ENCODE measurements around the gene TMEM42. TPM values are rescaled to one million over a fixed set of nuclear protein-coding genes. Genes with fewer than 3 reads are reported as not detected.

TMEM42 gene
- total RNA-seq, 1 donor from 2014 or later, result 10.1 TPM

GRCh38 chr3:44825264-44825925 is 36.3 kb upstream of the TMEM42 start:
- no peak for TF ChIP-seq EZH2phosphoT487 (IDR thresholded peaks at IDR 0.05)
- no peak for TF ChIP-seq CTCF (IDR thresholded peaks at IDR 0.05)
- no peak for TF ChIP-seq EZH2 (IDR thresholded peaks at IDR 0.05)
- Mint-ChIP-seq H3K9me3 (peaks cover 13% of the 10 kb centered on the region), H3K4me1 (no peaks in the 10 kb centered on the region), H3K36me3 (peaks cover 38% of the 10 kb centered on the region), H3K27me3 (ENCODE audit: insufficient read depth, low read depth) (no peaks in the 10 kb centered on the region), H3K27ac (no peak overlapping the region), H3K4me3 (no peak overlapping the region)
- peaks cover 8% of the 10 kb centered on the region for H3F3A ChIP-seq (ENCODE audit: low read depth)
- H3K4me3 ChIP-seq, result no peak overlapping the region
- no peak for DNase-seq (ENCODE audit: low spot score)
- H2AFZ ChIP-seq (replicated peaks), result no peak overlapping the region
- no peaks in the 10 kb centered on the region for H3K9me3 ChIP-seq (ENCODE audit: low read depth)
- H3K79me2 ChIP-seq (ENCODE audit: low read depth), result no peaks in the 10 kb centered on the region
- H3K36me3 ChIP-seq, result peaks cover 21% of the 10 kb centered on the region
- H4K20me1 ChIP-seq (ENCODE audit: low read depth), result no peaks in the 10 kb centered on the region
- no peaks in the 10 kb centered on the region for H3K27me3 ChIP-seq
- no peak overlapping the region for H3K9ac ChIP-seq
- no peak overlapping the region for H3K27ac ChIP-seq
- no peak overlapping the region for H3K4me2 ChIP-seq
- H3K4me1 ChIP-seq, result no peaks in the 10 kb centered on the region

- Histone ChIP-seq H3K27me3 (no peaks in the 10 kb centered on the region), H3K4me2 (no peak overlapping the region), H4K20me1 (ENCODE audit: low read depth) (no peaks in the 10 kb centered on the region), H3K4me1 (no peaks in the 10 kb centered on the region), H3K4me3 (no peak overlapping the region), H3K79me2 (ENCODE audit: low read depth) (no peaks in the 10 kb centered on the region), H3K9me3 (ENCODE audit: low read depth) (no peaks in the 10 kb centered on the region), H3F3A (ENCODE audit: low read depth) (peaks cover 8% of the 10 kb centered on the region), H3K27ac (no peak overlapping the region), H3K9ac (no peak overlapping the region), H2AFZ (replicated peaks) (no peak overlapping the region), H3K36me3 (peaks cover 32% of the 10 kb centered on the region)
- DNase-seq (ENCODE audit: low spot score), result no peak
- no peak for TF ChIP-seq CTCF (IDR thresholded peaks at IDR 0.05)
- no peak for TF ChIP-seq EZH2 (IDR thresholded peaks at IDR 0.05)
- TF ChIP-seq EZH2phosphoT487 (IDR thresholded peaks at IDR 0.05), result no peak
- no peaks in the 10 kb centered on the region for H3K27me3 Mint-ChIP-seq (ENCODE audit: insufficient read depth, low read depth)
- H3K4me3 Mint-ChIP-seq, result no peak overlapping the region
- H3K9me3 Mint-ChIP-seq, result peaks cover 6% of the 10 kb centered on the region
- peaks cover 42% of the 10 kb centered on the region for H3K36me3 Mint-ChIP-seq
- no peak overlapping the region for H3K27ac Mint-ChIP-seq
- no peaks in the 10 kb centered on the region for H3K4me1 Mint-ChIP-seq
These were observed 34.5 kb upstream of the TMEM42 start for GRCh38 chr3:44827196-44827595.

- Histone ChIP-seq H3K4me2 (no peak overlapping the region), H3K27me3 (no peaks in the 10 kb centered on the region), H3K4me3 (no peak overlapping the region), H3K9ac (no peak overlapping the region), H3K9me3 (ENCODE audit: low read depth) (no peaks in the 10 kb centered on the region), H3K79me2 (ENCODE audit: low read depth) (no peaks in the 10 kb centered on the region), H4K20me1 (ENCODE audit: low read depth) (no peaks in the 10 kb centered on the region), H3K36me3 (peaks cover 34% of the 10 kb centered on the region), H3F3A (ENCODE audit: low read depth) (peaks cover 8% of the 10 kb centered on the region), H2AFZ (replicated peaks) (no peak overlapping the region), H3K4me1 (no peaks in the 10 kb centered on the region), H3K27ac (no peak overlapping the region)
- TF ChIP-seq EZH2 (IDR thresholded peaks at IDR 0.05), result no peak
- peaks cover 38% of the 10 kb centered on the region for H3K36me3 Mint-ChIP-seq
- no peak for DNase-seq (ENCODE audit: low spot score)
- H3K27ac Mint-ChIP-seq, result no peak overlapping the region
- no peak overlapping the region for H3K4me3 Mint-ChIP-seq
- no peaks in the 10 kb centered on the region for H3K27me3 Mint-ChIP-seq (ENCODE audit: insufficient read depth, low read depth)
- peaks cover 4% of the 10 kb centered on the region for H3K9me3 Mint-ChIP-seq
- no peaks in the 10 kb centered on the region for H3K4me1 Mint-ChIP-seq
These were observed 30.5 kb upstream of the TMEM42 start for GRCh38 chr3:44831232-44831631.

GRCh38 chr3:44832032-44832431 is 29.7 kb upstream of the TMEM42 start:
- no peak for TF ChIP-seq EZH2 (IDR thresholded peaks at IDR 0.05)
- no peak for TF ChIP-seq EZH2phosphoT487 (IDR thresholded peaks at IDR 0.05)
- no peak overlapping the region for H3K4me2 ChIP-seq
- H3K9me3 Mint-ChIP-seq, result peaks cover 8% of the 10 kb centered on the region
- no peak for DNase-seq (ENCODE audit: low spot score)
- H3K27ac Mint-ChIP-seq, result no peak overlapping the region
- H3K27me3 Mint-ChIP-seq (ENCODE audit: insufficient read depth, low read depth), result no peaks in the 10 kb centered on the region
- H4K20me1 ChIP-seq (ENCODE audit: low read depth), result no peaks in the 10 kb centered on the region
- H3K36me3 Mint-ChIP-seq, result peaks cover 41% of the 10 kb centered on the region
- no peaks in the 10 kb centered on the region for H3K9me3 ChIP-seq (ENCODE audit: low read depth)
- no peaks in the 10 kb centered on the region for H3K4me1 ChIP-seq
- no peak overlapping the region for H2AFZ ChIP-seq (replicated peaks)
- H3K9ac ChIP-seq, result no peak overlapping the region
- H3F3A ChIP-seq (ENCODE audit: low read depth), result peaks cover 8% of the 10 kb centered on the region
- no peaks in the 10 kb centered on the region for H3K79me2 ChIP-seq (ENCODE audit: low read depth)
- H3K4me3 Mint-ChIP-seq, result no peak overlapping the region
- H3K27me3 ChIP-seq, result no peaks in the 10 kb centered on the region
- H3K4me3 ChIP-seq, result no peak overlapping the region
- H3K27ac ChIP-seq, result no peak overlapping the region
- no peaks in the 10 kb centered on the region for H3K4me1 Mint-ChIP-seq
- peaks cover 34% of the 10 kb centered on the region for H3K36me3 ChIP-seq
